Myocyte (in vitro differentiated cells): ENCODE data around the gene BTN1A1. TPM values are rescaled to one million over a fixed set of nuclear protein-coding genes. Genes with fewer than 3 reads are reported as not detected.

Experiments
- total RNA-seq: library from RNA; depleted of rRNA; stranded (reverse); fragments of >200 nt; gene quantifications from 2 replicates; pipeline ENCODE4 v1.2.3, GENCODE V29; 2014

Gene BTN1A1
- total RNA-seq, 1 donor from 2014 or later, result not detected

Other genes with a start within 250 kb of the BTN1A1 start
- gene BTN3A2, start 135.1 kb upstream of the BTN1A1 start, total RNA-seq, result 17.4 and 21.8 TPM in 2 replicates
- gene BTN2A2, start 117.2 kb upstream of the BTN1A1 start, total RNA-seq, result 6.2 and 10.4 TPM in 2 replicates
- gene BTN3A1, start 98.0 kb upstream of the BTN1A1 start, total RNA-seq, result 9.6 and 13.8 TPM in 2 replicates
- 11.2 and 12.9 TPM in 2 replicates for gene BTN3A3, start 59.8 kb upstream of the BTN1A1 start, total RNA-seq
- gene BTN2A1, start 42.3 kb upstream of the BTN1A1 start, total RNA-seq, result 19.4 and 21.5 TPM in 2 replicates
- gene HMGN4, start 38.1 kb downstream of the BTN1A1 start, total RNA-seq, result 57.1 and 57.8 TPM in 2 replicates
- gene ABT1, start 96.7 kb downstream of the BTN1A1 start, total RNA-seq, result 9.5 and 13.4 TPM in 2 replicates
- 24.8 and 25.8 TPM in 2 replicates for gene ZNF322, start 159.4 kb downstream of the BTN1A1 start, total RNA-seq